Fibroblast of lung (primary cell): ENCODE measurements around the gene VAMP5. TPM values are rescaled to one million over a fixed set of nuclear protein-coding genes. Genes with fewer than 3 reads are reported as not detected.

Experiments used
- DNase-seq, 2 donors: peaks; one replicate each; pipeline versions ENCODE4 v3.0.0 to v3.0.0-alpha.2; 2010; ENCODE audit warnings: low read depth in 2 of 2
- H2AFZ ChIP-seq: 2 replicates; pipeline ENCODE4 v1.5.1; 2012; ENCODE audit warnings: low read length, control low read depth, inconsistent platforms
- H3K27ac ChIP-seq: 2 replicates; pipeline ENCODE4 v1.5.1; 2011; ENCODE audit warnings: low read length, control low read depth; ENCODE audit not compliant: insufficient read depth
- H3K27me3 ChIP-seq: 2 replicates; pipeline ENCODE4 v1.5.1; 2011; ENCODE audit warnings: mild to moderate bottlenecking, low read length; ENCODE audit not compliant: control insufficient read depth, insufficient read depth
- H3K36me3 ChIP-seq: 2 replicates; pipeline ENCODE4 v1.5.1; 2011; ENCODE audit warnings: low read length; ENCODE audit not compliant: control insufficient read depth, insufficient read depth
- H3K4me1 ChIP-seq: 2 replicates; pipeline ENCODE4 v1.5.1; 2011; ENCODE audit warnings: low read length; ENCODE audit not compliant: control insufficient read depth, insufficient read depth; ENCODE audit errors: extremely low read depth
- H3K4me2 ChIP-seq: 2 replicates; pipeline ENCODE4 v1.5.1; 2011; ENCODE audit warnings: low read length, control low read depth; ENCODE audit not compliant: insufficient read depth; ENCODE audit errors: extremely low read depth
- H3K4me3 ChIP-seq, 4 experiments: fragments of 200-600 bp in 1 of 4; sonication (generic) in 1 of 4; replicated peaks in 1 of 4; 2 replicates each; pipeline ENCODE4 v1.5.1; 2011 to 2016; ENCODE audit warnings: low read length in 4 of 4, low read depth in 3 of 4, mild to moderate bottlenecking in 3 of 4, control low read depth in 2 of 4, inconsistent platforms in 1 of 4, mixed read lengths in 1 of 4; ENCODE audit not compliant: insufficient read depth in 1 of 4; ENCODE audit errors: control extremely low read depth in 1 of 4
- H3K79me2 ChIP-seq: 2 replicates; pipeline ENCODE4 v1.5.1; 2012; ENCODE audit warnings: mild to moderate bottlenecking, low read length, inconsistent platforms; ENCODE audit not compliant: control insufficient read depth, insufficient read depth
- H3K9ac ChIP-seq: 2 replicates; pipeline ENCODE4 v1.5.1; 2011; ENCODE audit warnings: mild to moderate bottlenecking, low read length, control low read depth; ENCODE audit not compliant: insufficient read depth
- H3K9me3 ChIP-seq: 2 replicates; pipeline ENCODE4 v1.5.1; 2012; ENCODE audit warnings: low read depth, low read length; ENCODE audit not compliant: control insufficient read depth, insufficient read depth
- H4K20me1 ChIP-seq: 2 replicates; pipeline ENCODE4 v1.5.1; 2011; ENCODE audit warnings: low read length; ENCODE audit not compliant: control insufficient read depth, insufficient read depth; ENCODE audit errors: extremely low read depth
- CTCF ChIP-seq, 2 donors: IDR thresholded peaks in 1 of 2; conservative IDR thresholded peaks in 1 of 2; 1 replicate in 1 of 2; 2 replicates in 1 of 2; pipeline ENCODE4 v1.5.1; 2011 to 2012; ENCODE audit warnings: low read length in 2 of 2, control low read depth in 1 of 2, inconsistent platforms in 1 of 2, low read depth in 1 of 2, mild to moderate bottlenecking in 1 of 2
- EZH2 ChIP-seq: IDR thresholded peaks from 2 replicates; pipeline ENCODE4 v1.5.1; 2012; ENCODE audit warnings: low read length, control low read depth, mild to moderate bottlenecking; ENCODE audit errors: missing control alignments
- polyA plus RNA-seq, 2 donors: library from polyadenylated mRNA; depleted of rRNA in 1 of 2; stranded (reverse) in 1 of 2; unstranded in 1 of 2; fragments of >200 nt; gene quantifications; 2 replicates each; pipeline ENCODE4 v1.2.1, GENCODE V29; 2011 to 2012; ENCODE audit warnings: missing spikeins in 1 of 2
- total RNA-seq: library from RNA; depleted of rRNA; stranded (reverse); fragments of >200 nt; gene quantifications from 2 replicates; pipeline ENCODE4 v1.2.1, GENCODE V29; 2014

The VAMP5 gene
- total and polyA plus RNA-seq, 2 donors (not counting 1 experiment from before 2014, with no cell fraction given): 69.5 to 212 TPM

- Histone ChIP-seq H3K4me3 (no peak overlapping the region), H3K36me3 (peaks cover 16% of the 10 kb centered on the region), H3K4me2 (no peak overlapping the region), H3K27ac (peak overlapping the region; percentile 58), H3K9ac (no peak overlapping the region), H3K27me3 (no peaks in the 10 kb centered on the region), H4K20me1 (no peaks in the 10 kb centered on the region), H3K4me1 (peaks cover 11% of the 10 kb centered on the region), H2AFZ (no peak overlapping the region), H3K79me2 (no peaks in the 10 kb centered on the region), H3K9me3 (no peaks in the 10 kb centered on the region)
- TF ChIP-seq CTCF (conservative IDR thresholded peaks at IDR 0.05 in 1 of 2, IDR thresholded peaks at IDR 0.05 in 1 of 2; ENCODE audit: low read depth in 1 of 2, low read length in 2 of 2) (no peak), EZH2 (no peak)
- DNase-seq: no peak
These were observed 33.7 kb upstream of the VAMP5 start for GRCh38 chr2:85550486-85550885.

- H3K4me2 ChIP-seq: no peak overlapping the region
- DNase-seq: peak; percentile 49 to 79
- no peaks in the 10 kb centered on the region for H3K9me3 ChIP-seq
- H3K27me3 ChIP-seq: no peaks in the 10 kb centered on the region
- peaks cover 20% of the 10 kb centered on the region for H3K36me3 ChIP-seq
- H2AFZ ChIP-seq: no peak overlapping the region
- no peak overlapping the region for H3K9ac ChIP-seq
- peaks cover 11% of the 10 kb centered on the region for H3K4me1 ChIP-seq
- H3K79me2 ChIP-seq: no peaks in the 10 kb centered on the region
- TF ChIP-seq EZH2: no peak
- peak; percentile 93 to 96 for TF ChIP-seq CTCF (conservative IDR thresholded peaks at IDR 0.05 in 1 of 2, IDR thresholded peaks at IDR 0.05 in 1 of 2; ENCODE audit: low read depth in 1 of 2, low read length in 2 of 2)
- H4K20me1 ChIP-seq: no peaks in the 10 kb centered on the region
- no peak overlapping the region for H3K4me3 ChIP-seq
- no peak overlapping the region for H3K27ac ChIP-seq
These were observed 32.2 kb upstream of the VAMP5 start for GRCh38 chr2:85551698-85552678.

GRCh38 chr2:85553184-85553583 is 31.0 kb upstream of the VAMP5 start:
- H3K4me1 ChIP-seq: peaks cover 11% of the 10 kb centered on the region
- no peak overlapping the region for H2AFZ ChIP-seq
- DNase-seq: no peak
- H3K27me3 ChIP-seq: no peaks in the 10 kb centered on the region
- peaks cover 24% of the 10 kb centered on the region for H3K36me3 ChIP-seq
- H3K27ac ChIP-seq: no peak overlapping the region
- H3K79me2 ChIP-seq: peaks cover 5% of the 10 kb centered on the region
- no peak overlapping the region for H3K4me3 ChIP-seq
- H4K20me1 ChIP-seq: no peaks in the 10 kb centered on the region
- TF ChIP-seq CTCF (conservative IDR thresholded peaks at IDR 0.05 in 1 of 2, IDR thresholded peaks at IDR 0.05 in 1 of 2; ENCODE audit: low read depth in 1 of 2, low read length in 2 of 2) (no peak), EZH2 (no peak)
- H3K9me3 ChIP-seq: no peaks in the 10 kb centered on the region
- no peak overlapping the region for H3K9ac ChIP-seq
- H3K4me2 ChIP-seq: no peak overlapping the region
